Loucy (cell line): ENCODE data around the gene RBM17.
A peak's percentile ranks its signal among the peaks of the same experiment; 100 is the strongest.
"Not testable (repeated sequence)": the region's sequence is repeated elsewhere in the genome, so short reads cannot be mapped to it uniquely, and the experiment has no call there.

Experiments
- H2AFZ ChIP-seq: fragments of 200-600 bp; sonication (generic); 2 replicates; pipeline ENCODE4 v1.6.0; 2016; ENCODE audit warnings: antibody characterized with exemption, mild to moderate bottlenecking, low read length, moderate library complexity
- H3F3A ChIP-seq: fragments of 200-600 bp; 2 replicates; pipeline ENCODE4 v1.6.0; 2016; ENCODE audit warnings: antibody characterized with exemption, low read depth, mild to moderate bottlenecking
- H3K27me3 ChIP-seq: fragments of 200-600 bp; sonication (generic); 2 replicates; pipeline ENCODE4 v1.6.1; 2014; ENCODE audit warnings: low read length, mild to moderate bottlenecking; ENCODE audit not compliant: insufficient read depth, poor library complexity, severe bottlenecking
- H3K36me3 ChIP-seq: fragments of 200-600 bp; sonication (generic); 2 replicates; pipeline ENCODE4 v1.6.1; 2016; ENCODE audit warnings: low read length; ENCODE audit not compliant: insufficient read depth
- H3K4me1 ChIP-seq: fragments of 200-600 bp; sonication (generic); 2 replicates; pipeline ENCODE4 v1.5.1; 2014; ENCODE audit warnings: low read length, mild to moderate bottlenecking; ENCODE audit not compliant: insufficient read depth, poor library complexity, severe bottlenecking
- H3K4me2 ChIP-seq: fragments of 200-600 bp; sonication (generic); 2 replicates; pipeline ENCODE4 v1.6.0; 2014; ENCODE audit warnings: antibody characterized with exemption, low read length, low read depth, mild to moderate bottlenecking; ENCODE audit not compliant: poor library complexity, severe bottlenecking
- H3K4me3 ChIP-seq: fragments of 200-600 bp; sonication (generic); 2 replicates; pipeline ENCODE4 v1.5.1; 2014; ENCODE audit warnings: low read length, mild to moderate bottlenecking, mixed read lengths; ENCODE audit not compliant: poor library complexity, severe bottlenecking
- H3K79me2 ChIP-seq: fragments of 200-600 bp; sonication (generic); 2 replicates; pipeline ENCODE4 v1.6.1; 2014; ENCODE audit warnings: low read length; ENCODE audit not compliant: insufficient read depth
- H3K9ac ChIP-seq: fragments of 200-600 bp; sonication (generic); 2 replicates; pipeline ENCODE4 v1.6.0; 2014; ENCODE audit warnings: mild to moderate bottlenecking, low read depth, low read length, moderate library complexity; ENCODE audit not compliant: poor library complexity, severe bottlenecking
- H3K9me2 ChIP-seq: fragments of 200-600 bp; sonication (generic); replicated peaks from 2 replicates; pipeline ENCODE4 v1.6.1; 2016; ENCODE audit warnings: low read depth, low read length, mixed read lengths
- H3K9me3 ChIP-seq: fragments of 200-600 bp; sonication (generic); 2 replicates; pipeline ENCODE4 v1.6.1; 2014; ENCODE audit warnings: mild to moderate bottlenecking, antibody characterized with exemption, low read length, low read depth; ENCODE audit not compliant: insufficient read depth
- H4K20me1 ChIP-seq: fragments of 200-600 bp; sonication (generic); 2 replicates; pipeline ENCODE4 v1.6.0; 2014; ENCODE audit warnings: antibody characterized with exemption, low read length, mild to moderate bottlenecking; ENCODE audit not compliant: insufficient read depth, poor library complexity, severe bottlenecking
- CTCF ChIP-seq: fragments of 200-600 bp; sonication (generic); conservative IDR thresholded peaks from 2 replicates; pipeline ENCODE4 v1.5.1; 2014; ENCODE audit warnings: mild to moderate bottlenecking, antibody characterized with exemption, low read length
- EZH2phosphoT487 ChIP-seq: fragments of 200-600 bp; IDR thresholded peaks from 2 replicates; pipeline ENCODE4 v1.6.1; 2018; ENCODE audit warnings: antibody characterized with exemption, mild to moderate bottlenecking, moderate library complexity, borderline replicate concordance

Gene RBM17

GRCh38 chr10:6140141-6140841, 51.5 kb downstream of the RBM17 start:
- peaks cover 2% of the 10 kb centered on the region for H4K20me1 ChIP-seq
- no peak overlapping the region for H2AFZ ChIP-seq
- no peaks in the 10 kb centered on the region for H3F3A ChIP-seq
- H3K4me1 ChIP-seq = peaks cover 22% of the 10 kb centered on the region
- peaks cover 15% of the 10 kb centered on the region for H3K79me2 ChIP-seq
- TF ChIP-seq EZH2phosphoT487 = no peak
- no peak for TF ChIP-seq CTCF
- peak overlapping the region; percentile 51 for H3K4me3 ChIP-seq
- peak overlapping the region; percentile 69 for H3K4me2 ChIP-seq
- H3K27me3 ChIP-seq = no peaks in the 10 kb centered on the region
- no peaks in the 10 kb centered on the region for H3K36me3 ChIP-seq
- H3K9me3 ChIP-seq = no peaks in the 10 kb centered on the region
- peak overlapping the region; percentile 63 for H3K9ac ChIP-seq
- H3K9me2 ChIP-seq = no peaks in the 10 kb centered on the region

GRCh38 chr10:6140965-6141295, 52.1 kb downstream of the RBM17 start:
- TF ChIP-seq CTCF (no peak), EZH2phosphoT487 (no peak)
- Histone ChIP-seq H4K20me1 (peaks cover 8% of the 10 kb centered on the region), H3K9me2 (no peaks in the 10 kb centered on the region), H3K9me3 (no peaks in the 10 kb centered on the region), H3K4me1 (peaks cover 23% of the 10 kb centered on the region), H3K27me3 (no peaks in the 10 kb centered on the region), H3K79me2 (peaks cover 21% of the 10 kb centered on the region), H2AFZ (no peak overlapping the region), H3K9ac (peak overlapping the region; percentile 63), H3K4me3 (peak overlapping the region; percentile 51), H3K4me2 (peak overlapping the region; percentile 69), H3F3A (no peaks in the 10 kb centered on the region), H3K36me3 (no peaks in the 10 kb centered on the region)

GRCh38 chr10:6141296-6142151, 52.7 kb downstream of the RBM17 start:
- H3F3A ChIP-seq = no peaks in the 10 kb centered on the region
- H3K4me1 ChIP-seq = peaks cover 29% of the 10 kb centered on the region
- no peak overlapping the region for H3K9ac ChIP-seq
- peak overlapping the region; percentile 69 for H3K4me2 ChIP-seq
- H2AFZ ChIP-seq = no peak overlapping the region
- no peaks in the 10 kb centered on the region for H3K27me3 ChIP-seq
- H3K79me2 ChIP-seq = peaks cover 27% of the 10 kb centered on the region
- TF ChIP-seq CTCF (no peak), EZH2phosphoT487 (no peak)
- no peaks in the 10 kb centered on the region for H3K36me3 ChIP-seq
- H3K9me3 ChIP-seq = no peaks in the 10 kb centered on the region
- no peaks in the 10 kb centered on the region for H3K9me2 ChIP-seq
- no peak overlapping the region for H3K4me3 ChIP-seq
- H4K20me1 ChIP-seq = peaks cover 14% of the 10 kb centered on the region

GRCh38 chr10:6142186-6142585, 53.4 kb downstream of the RBM17 start:
- H2AFZ ChIP-seq, H3K4me2 ChIP-seq, H3K4me3 ChIP-seq, H3K36me3 ChIP-seq, H3F3A ChIP-seq, H3K9me2 ChIP-seq, H3K9ac ChIP-seq, H3K27me3 ChIP-seq, H3K9me3 ChIP-seq: not testable (repeated sequence)
- Histone ChIP-seq H3K4me1 (peaks cover 36% of the 10 kb centered on the region), H4K20me1 (peaks cover 14% of the 10 kb centered on the region), H3K79me2 (peaks cover 34% of the 10 kb centered on the region)
